Left renal pelvis (tissue), 4 donors: ENCODE measurements around the gene NPPA. TPM values are rescaled to one million over a fixed set of nuclear protein-coding genes. Genes with fewer than 3 reads are reported as not detected.

Source experiments
- DNase-seq, 4 donors: peaks; one replicate each; pipeline ENCODE4 v3.0.0-alpha.2; 2013; ENCODE audit warnings: low read depth in 4 of 4, low spot score in 3 of 4
- polyA plus RNA-seq, 4 donors: library from polyadenylated mRNA; unstranded; fragments of 120-200 nt; gene quantifications; one replicate each; pipeline ENCODE4 v1.2.1, GENCODE V29; 2013; ENCODE audit not compliant: insufficient read length in 4 of 4

The NPPA gene
- polyA plus RNA-seq, 4 donors: 0.56 to 0.73 (median 0.59) TPM; not detected in 1

DNA sequence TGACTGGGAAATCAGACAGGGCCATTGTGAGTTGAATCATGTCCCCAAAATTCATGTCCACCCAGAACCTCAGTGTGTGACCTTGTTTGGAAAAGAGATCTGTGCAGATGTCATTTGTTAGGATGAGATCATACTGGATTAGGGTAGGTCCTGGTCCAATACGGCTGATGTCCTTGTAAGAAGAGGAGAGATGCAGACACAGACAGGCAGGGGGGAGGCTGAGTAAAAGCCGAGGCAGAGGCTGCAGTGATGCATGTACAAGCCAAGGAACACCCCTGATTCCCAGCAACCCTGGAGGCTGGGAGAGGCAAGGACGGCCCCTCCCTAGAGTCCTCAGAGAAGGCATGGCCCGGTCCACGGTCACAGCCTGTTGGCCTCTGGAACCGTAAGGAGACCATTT lies 27.0 kb upstream of the NPPA start:
- no peak for DNase-seq

GRCh38 chr1:11874258-11874562 lies 26.6 kb upstream of the NPPA start:
- DNase-seq: no peak

GRCh38 chr1:11873395-11874257 lies 26.0 kb upstream of the NPPA start:
- DNase-seq: no peak

- no peak for DNase-seq
Measured at GRCh38 chr1:11872545-11872944, 25.0 kb upstream of the NPPA start.

GRCh38 chr1:11869650-11870207 lies 22.1 kb upstream of the NPPA start:
- DNase-seq: no peak

DNA sequence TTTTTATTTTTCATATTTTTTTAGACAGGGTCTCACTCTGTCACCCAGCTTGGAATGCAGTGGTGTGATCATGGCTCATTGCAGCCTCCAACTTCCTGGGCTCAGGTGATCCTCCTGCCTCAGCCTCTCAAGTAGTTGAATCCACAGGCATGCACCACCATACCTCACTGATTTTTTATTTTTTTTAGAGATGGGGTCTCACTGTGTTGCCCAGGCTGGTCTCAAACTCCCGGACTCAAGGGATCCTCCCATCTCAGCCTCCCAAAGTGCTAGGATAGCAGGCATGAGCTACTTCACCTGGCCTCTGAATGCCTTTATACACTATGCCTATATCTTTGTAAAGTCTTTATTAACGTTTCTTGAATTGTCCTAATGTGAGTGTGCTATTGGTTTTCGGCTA lies 21.5 kb upstream of the NPPA start:
- DNase-seq: no peak

- no peak for DNase-seq
Measured at GRCh38 chr1:11868331-11868980, 20.9 kb upstream of the NPPA start.

GRCh38 chr1:11862890-11863289 lies 15.3 kb upstream of the NPPA start:
- DNase-seq: no peak

DNA sequence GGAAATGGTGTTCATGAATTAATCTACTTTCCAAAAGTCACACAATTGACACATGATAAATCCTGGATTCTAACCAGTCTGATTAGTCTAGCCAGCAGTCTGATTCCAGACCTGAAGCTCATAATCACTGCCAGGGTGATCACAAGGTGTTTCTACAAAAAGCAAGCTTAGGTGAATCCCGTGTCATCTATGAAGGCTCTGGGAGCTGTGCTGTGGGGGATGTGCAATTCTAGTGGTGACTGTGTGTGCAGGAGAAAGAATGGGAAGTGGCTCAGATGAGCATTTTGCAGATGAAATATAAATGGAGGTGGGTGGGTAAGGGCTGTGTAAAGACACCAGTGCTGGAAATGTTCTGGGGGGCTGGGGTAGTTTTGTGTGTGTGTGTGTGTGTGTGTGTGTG lies 13.0 kb upstream of the NPPA start:
- DNase-seq: no peak

DNA sequence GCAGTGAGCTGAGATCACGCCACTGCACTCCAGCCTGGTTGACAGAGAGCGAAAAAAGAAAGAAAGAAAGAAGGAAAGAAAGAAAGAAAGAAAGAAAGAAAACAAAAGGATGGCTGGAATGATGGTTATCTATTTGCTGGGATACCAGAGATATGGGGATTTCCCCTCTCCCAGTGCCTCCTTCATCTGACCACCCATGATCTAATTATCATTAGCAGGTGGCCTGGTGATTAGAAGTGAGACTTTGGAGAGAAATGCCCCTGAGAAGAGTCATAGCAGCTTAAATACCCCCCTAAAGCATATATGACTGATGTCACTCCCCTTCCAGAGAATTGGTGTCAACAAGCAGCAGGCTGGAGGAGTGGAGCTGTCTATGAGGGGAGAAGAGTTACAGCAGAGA lies 12.5 kb upstream of the NPPA start:
- no peak for DNase-seq

GRCh38 chr1:11858968-11859871 lies 11.6 kb upstream of the NPPA start:
- DNase-seq: peak in 2 of 4 donors; percentile 50 to 62

GRCh38 chr1:11858613-11858967 lies 11.0 kb upstream of the NPPA start, which contains the start of gene NPPB:
NPPB (minus strand) TSS chr1:11858945; CDS start chr1:11858833, 112 bp downstream.
- DNase-seq: no peak

DNA sequence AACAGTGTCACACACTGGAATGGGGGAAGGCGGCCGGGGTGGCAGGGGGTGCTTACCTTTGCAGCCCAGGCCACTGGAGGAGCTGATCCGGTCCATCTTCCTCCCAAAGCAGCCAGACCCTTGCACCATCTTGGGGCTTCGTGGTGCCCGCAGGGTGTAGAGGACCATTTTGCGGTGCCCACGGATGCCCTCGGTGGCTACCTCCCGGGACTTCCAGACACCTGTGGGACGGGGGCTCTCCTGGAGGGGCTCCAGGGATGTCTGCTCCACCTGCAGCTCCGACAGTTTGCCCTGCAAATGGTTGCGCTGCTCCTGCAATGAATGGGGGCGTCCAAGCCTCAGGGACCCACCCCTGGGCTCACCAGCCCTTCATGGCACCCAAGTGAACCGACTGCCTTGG lies 10.6 kb upstream of the NPPA start:
- no peak for DNase-seq

DNA sequence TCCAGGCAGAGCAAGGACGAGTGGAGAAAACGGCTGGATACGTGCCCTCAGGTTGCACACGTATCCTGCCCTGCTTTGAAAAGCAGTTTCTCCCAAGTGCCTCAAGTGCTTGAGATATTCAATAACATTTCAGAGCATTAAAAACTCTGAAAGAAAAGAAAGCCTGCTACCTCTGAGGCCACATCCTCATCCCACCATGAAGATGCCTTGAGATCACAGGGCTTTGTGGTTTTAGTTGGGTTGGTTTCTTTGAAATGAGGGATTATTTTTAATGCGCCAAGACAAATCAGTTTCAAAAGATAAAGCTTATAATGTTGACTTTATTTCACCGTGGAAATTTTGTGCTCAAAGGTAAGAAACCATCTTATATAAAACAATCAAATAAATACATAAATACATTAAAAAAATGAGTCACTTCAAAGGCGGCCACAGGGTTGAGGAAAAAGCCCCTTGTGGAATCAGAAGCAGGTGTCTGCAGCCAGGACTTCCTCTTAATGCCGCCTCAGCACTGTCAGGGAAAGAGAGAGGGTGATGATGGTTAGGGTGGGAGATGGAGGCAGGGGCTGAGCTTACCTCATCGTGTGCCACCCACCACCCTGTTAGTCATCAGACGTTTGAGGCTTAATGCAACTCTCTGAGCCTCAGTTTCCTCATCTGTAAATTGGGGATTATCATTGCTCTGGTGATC lies 9.7 kb upstream of the NPPA start:
- no peak for DNase-seq

- no peak for DNase-seq
Measured at GRCh38 chr1:11856698-11857097, 9.1 kb upstream of the NPPA start.

GRCh38 chr1:11855430-11855829 lies 7.8 kb upstream of the NPPA start:
- DNase-seq: no peak

DNA sequence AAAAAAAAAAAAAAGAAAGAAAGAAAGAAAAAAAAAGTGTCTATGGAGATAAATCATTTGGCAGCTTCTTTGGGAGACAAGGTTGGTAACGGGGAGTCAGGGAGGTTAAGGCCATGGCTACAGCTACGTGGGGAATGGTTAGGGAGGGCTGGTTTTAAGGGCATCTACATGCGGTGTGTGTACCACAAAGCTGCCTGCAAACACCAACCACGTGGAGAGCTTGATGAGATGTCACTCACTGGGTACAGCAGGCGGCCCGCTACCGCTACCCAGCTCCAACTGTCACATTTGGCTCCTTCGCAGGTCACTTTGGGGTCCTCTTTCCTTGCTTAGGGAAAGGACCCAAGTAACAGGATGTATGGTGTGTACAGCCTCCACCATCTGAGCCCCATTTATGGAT lies 6.9 kb upstream of the NPPA start:
- no peak for DNase-seq

DNA sequence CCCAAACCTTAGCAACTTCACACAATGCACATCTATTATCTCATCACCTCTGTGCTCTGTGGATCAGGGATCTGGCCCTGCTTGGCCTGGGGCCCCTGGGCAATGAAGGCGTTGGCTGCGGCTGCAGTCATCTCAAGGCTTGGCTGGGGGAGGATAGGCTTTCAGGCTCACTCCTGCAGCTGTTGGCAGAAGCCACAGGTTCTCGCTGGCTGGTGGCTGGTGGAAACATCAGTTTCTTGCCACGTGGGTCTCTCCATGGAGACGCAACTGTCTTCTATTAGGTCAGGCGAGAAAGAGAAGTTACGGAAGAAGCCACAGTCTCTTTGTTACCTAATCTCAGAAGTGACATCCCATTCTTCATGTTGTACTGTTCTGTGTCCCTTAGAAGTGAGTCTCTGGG lies 3.6 kb upstream of the NPPA start:
- DNase-seq: no peak

DNA sequence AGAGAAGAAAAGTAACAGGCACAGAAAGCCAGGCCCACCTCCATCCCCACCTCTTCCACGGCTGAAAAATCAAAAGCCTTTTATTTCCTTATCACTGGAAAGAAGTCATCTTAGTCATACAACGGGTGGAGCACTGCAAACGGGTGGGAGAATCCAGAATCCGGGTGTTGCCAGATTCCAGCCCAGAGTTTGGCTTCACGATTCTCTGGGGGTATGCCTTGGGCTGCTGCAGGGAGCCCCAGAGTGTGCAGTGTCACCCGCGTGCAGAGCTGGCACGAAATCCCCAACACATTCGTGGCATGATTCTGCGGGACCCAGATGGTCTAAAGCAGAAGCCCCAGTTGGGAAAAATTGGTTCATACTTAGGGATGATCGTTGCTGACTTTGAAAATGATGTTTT lies 2.6 kb upstream of the NPPA start:
- no peak for DNase-seq

GRCh38 chr1:11848373-11848700 lies 754 bp upstream of the NPPA start:
- no peak for DNase-seq
